Keratinocyte (primary cell): ENCODE measurements around the gene ZNG1F. TPM values are rescaled to one million over a fixed set of nuclear protein-coding genes. Genes with fewer than 3 reads are reported as not detected.
"Not testable (repeated sequence)": the region's sequence is repeated elsewhere in the genome, so short reads cannot be mapped to it uniquely, and the experiment has no call there.

Source experiments
- DNase-seq: peaks from one replicate; pipeline ENCODE4 v3.0.0-alpha.2; 2011; ENCODE audit warnings: low read depth, missing footprints, low spot score
- FAIRE-seq: peaks from 2 replicates; lab custom pipeline; 2011; peaks lifted over from hg19 to GRCh38; lab: Jason Lieb, UNC
- H2AFZ ChIP-seq: 2 replicates; pipeline ENCODE4 v1.6.0; 2012; ENCODE audit warnings: low read length, control low read depth, inconsistent platforms; ENCODE audit not compliant: control insufficient read depth
- H3K27ac ChIP-seq: 2 replicates; pipeline ENCODE4 v1.5.1; 2011; ENCODE audit warnings: low read length; ENCODE audit not compliant: control insufficient read depth, insufficient read depth
- H3K27me3 ChIP-seq: 3 replicates; pipeline ENCODE4 v1.6.0; 2011; ENCODE audit warnings: low read length; ENCODE audit not compliant: control insufficient read depth, insufficient read depth; ENCODE audit errors: extremely low read depth
- H3K36me3 ChIP-seq, 2 experiments: 2 replicates in 1 of 2; 3 replicates in 1 of 2; pipeline ENCODE4 v1.5.1; 2011; ENCODE audit warnings: low read length in 2 of 2, mild to moderate bottlenecking in 1 of 2; ENCODE audit not compliant: control insufficient read depth in 2 of 2, insufficient read depth in 2 of 2; ENCODE audit errors: extremely low read depth in 1 of 2
- H3K4me1 ChIP-seq: 3 replicates; pipeline ENCODE4 v1.5.1; 2011; ENCODE audit warnings: low read length; ENCODE audit not compliant: control insufficient read depth, insufficient read depth; ENCODE audit errors: extremely low read depth
- H3K4me2 ChIP-seq: 3 replicates; pipeline ENCODE4 v1.6.0; 2011; ENCODE audit warnings: low read depth, low read length; ENCODE audit not compliant: control insufficient read depth, insufficient read depth; ENCODE audit errors: extremely low read depth
- H3K4me3 ChIP-seq, 3 experiments: fragments of 200-600 bp in 1 of 3; sonication (generic) in 1 of 3; 2 replicates in 2 of 3; 3 replicates in 1 of 3; pipeline ENCODE4 v1.5.1; 2011 to 2016; ENCODE audit warnings: low read length in 3 of 3, mild to moderate bottlenecking in 3 of 3, control low read depth in 2 of 3, inconsistent platforms in 1 of 3, low read depth in 1 of 3, mixed read lengths in 1 of 3, mixed run types in 1 of 3, moderate library complexity in 1 of 3; ENCODE audit not compliant: control insufficient read depth in 2 of 3, insufficient read depth in 2 of 3; ENCODE audit errors: extremely low read depth in 1 of 3
- H3K79me2 ChIP-seq: 2 replicates; pipeline ENCODE4 v1.6.0; 2012; ENCODE audit warnings: low read length; ENCODE audit not compliant: control insufficient read depth, insufficient read depth
- H3K9ac ChIP-seq: 3 replicates; pipeline ENCODE4 v1.6.0; 2011; ENCODE audit warnings: low read length; ENCODE audit not compliant: control insufficient read depth, insufficient read depth; ENCODE audit errors: extremely low read depth
- H3K9me1 ChIP-seq: 3 replicates; pipeline ENCODE4 v1.6.0; 2011; ENCODE audit warnings: low read length; ENCODE audit not compliant: control insufficient read depth, insufficient read depth; ENCODE audit errors: extremely low read depth
- H3K9me3 ChIP-seq: 2 replicates; pipeline ENCODE4 v1.5.1; 2012; ENCODE audit warnings: low read depth, low read length; ENCODE audit not compliant: control insufficient read depth
- H4K20me1 ChIP-seq: 3 replicates; pipeline ENCODE4 v1.6.0; 2011; ENCODE audit warnings: low read length; ENCODE audit not compliant: control insufficient read depth, insufficient read depth; ENCODE audit errors: extremely low read depth
- dilution Hi-C: fragments of 300-500 bp; cut with MboI; formaldehyde crosslinking; loops from one replicate; pipeline ENCODE4 v1.7.0; 2020; ENCODE audit warnings: low sequenced_read_pairs; ENCODE audit not compliant: extremely low pct_ligation_motif_present
- polyA plus RNA-seq, 5 experiments: library from polyadenylated mRNA; depleted of rRNA in 3 of 5; stranded (reverse) in 3 of 5; stranded (forward) in 1 of 5; unstranded in 1 of 5; fragments of >200 nt; gene quantifications; 1 replicate in 1 of 5; 2 replicates in 3 of 5; 3 replicates in 1 of 5; pipeline versions ENCODE4 v1.2.1 to v1.2.3, GENCODE V29; 2011 to 2012; ENCODE audit warnings: missing spikeins in 2 of 5, low read depth in 1 of 5, low replicate concordance in 1 of 5

ZNG1F gene
- polyA plus RNA-seq, 1 donor (not counting 4 experiments of a cell fraction or from before 2014, with no cell fraction given), result 18.4 TPM

GRCh38 chr9:41150116-41150515 lies 39.0 kb downstream of the ZNG1F start:
- DNase-seq, H4K20me1 ChIP-seq, H3K4me1 ChIP-seq, H3K9ac ChIP-seq, H3K79me2 ChIP-seq, H3K9me3 ChIP-seq, H3K27ac ChIP-seq, H3K9me1 ChIP-seq, H2AFZ ChIP-seq, H3K36me3 ChIP-seq, H3K4me2 ChIP-seq, FAIRE-seq, H3K4me3 ChIP-seq, H3K27me3 ChIP-seq, dilution Hi-C loops: not testable (repeated sequence)

- FAIRE-seq, H3K9me1 ChIP-seq, H3K79me2 ChIP-seq: not testable (repeated sequence)
Observed at GRCh38 chr9:41141878-41142277, 47.2 kb downstream of the ZNG1F start.

GRCh38 chr9:41128581-41128980 lies 60.5 kb downstream of the ZNG1F start, which contains the start of gene FOXD4L6:
TSS of gene FOXD4L6 (minus strand) at chr9:41128681. CDS start at chr9:41128383, 298 bp downstream.
- dilution Hi-C loops, H4K20me1 ChIP-seq: not testable (repeated sequence)

More at GRCh38 chr9:41141878-41142277, 47.2 kb downstream of the ZNG1F start:
- H3K36me3 ChIP-seq, H3K4me3 ChIP-seq, H2AFZ ChIP-seq, H3K27me3 ChIP-seq, H4K20me1 ChIP-seq, H3K4me1 ChIP-seq, H3K9me3 ChIP-seq, dilution Hi-C loops, DNase-seq, H3K27ac ChIP-seq, H3K4me2 ChIP-seq, H3K9ac ChIP-seq: not testable (repeated sequence)

GRCh38 chr9:41126746-41127446 lies 62.2 kb downstream of the ZNG1F start:
- not testable (repeated sequence) for FAIRE-seq

More at GRCh38 chr9:41128581-41128980, 60.5 kb downstream of the ZNG1F start, which contains the start of gene FOXD4L6:
- not testable (repeated sequence) for H3K27ac ChIP-seq, H3K9me1 ChIP-seq, H2AFZ ChIP-seq, H3K4me2 ChIP-seq, H3K9me3 ChIP-seq, H3K36me3 ChIP-seq, H3K79me2 ChIP-seq, H3K9ac ChIP-seq, H3K27me3 ChIP-seq, H3K4me1 ChIP-seq, FAIRE-seq, H3K4me3 ChIP-seq, DNase-seq

GRCh38 chr9:41125936-41126335 lies 63.2 kb downstream of the ZNG1F start:
- H3K27ac ChIP-seq, H3K4me1 ChIP-seq, H3K9me3 ChIP-seq, DNase-seq, H4K20me1 ChIP-seq, H3K36me3 ChIP-seq, H3K4me3 ChIP-seq, H3K9ac ChIP-seq, H3K9me1 ChIP-seq, H3K27me3 ChIP-seq, dilution Hi-C loops, FAIRE-seq, H2AFZ ChIP-seq, H3K4me2 ChIP-seq, H3K79me2 ChIP-seq: not testable (repeated sequence)

More at GRCh38 chr9:41126746-41127446, 62.2 kb downstream of the ZNG1F start:
- H4K20me1 ChIP-seq, H3K27ac ChIP-seq, H3K4me1 ChIP-seq, H2AFZ ChIP-seq, H3K4me3 ChIP-seq, H3K9me3 ChIP-seq, H3K79me2 ChIP-seq, H3K9ac ChIP-seq, H3K9me1 ChIP-seq, H3K27me3 ChIP-seq, H3K4me2 ChIP-seq, DNase-seq, dilution Hi-C loops, H3K36me3 ChIP-seq: not testable (repeated sequence)
